Adrenal gland (tissue), 5 donors: ENCODE measurements around the gene ZBTB46.

ENCODE experiments used
- POLR2A ChIP-seq, 2 donors: fragments of 450-650 bp; IDR thresholded peaks; one replicate each; pipeline ENCODE4 v1.6.1; 2017; ENCODE audit warnings: antibody characterized with exemption in 2 of 2, mild to moderate bottlenecking in 2 of 2, moderate library complexity in 1 of 2
- TF ChIP-seq, protein P1 (sequence below), 6 experiments: fragments of 450-650 bp in 4 of 6; fragments of 200-600 bp in 2 of 6; sonication (generic) in 1 of 6; IDR thresholded peaks; 1 replicate in 5 of 6; 2 replicates in 1 of 6; pipeline versions ENCODE4 v1.5.1 to v1.8.0; 2016 to 2021; ENCODE audit warnings: antibody characterized with exemption in 6 of 6, mild to moderate bottlenecking in 2 of 6, moderate library complexity in 1 of 6
- donor health status: DM: no; HTN: no; CAD: no.

DNA sequence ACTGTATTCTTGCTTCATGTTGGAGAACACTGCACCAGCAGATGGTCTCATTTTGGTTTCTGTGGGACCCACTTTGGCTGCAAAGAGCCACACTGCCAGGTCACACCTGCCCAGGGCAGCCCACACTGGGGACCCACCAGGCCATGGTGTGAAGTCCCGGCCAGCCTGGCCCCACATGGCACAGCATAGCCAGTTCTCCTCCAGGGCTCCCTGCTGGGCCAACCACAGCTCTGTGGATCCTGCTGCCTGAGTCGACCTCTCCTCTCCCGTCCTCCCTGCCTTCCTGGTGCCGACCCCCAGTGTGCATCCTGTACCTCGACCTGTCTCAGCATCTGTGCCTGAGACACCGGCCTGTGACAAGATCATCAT, 126.3 kb downstream of the ZBTB46 start:
- TF ChIP-seq, protein P1, sequence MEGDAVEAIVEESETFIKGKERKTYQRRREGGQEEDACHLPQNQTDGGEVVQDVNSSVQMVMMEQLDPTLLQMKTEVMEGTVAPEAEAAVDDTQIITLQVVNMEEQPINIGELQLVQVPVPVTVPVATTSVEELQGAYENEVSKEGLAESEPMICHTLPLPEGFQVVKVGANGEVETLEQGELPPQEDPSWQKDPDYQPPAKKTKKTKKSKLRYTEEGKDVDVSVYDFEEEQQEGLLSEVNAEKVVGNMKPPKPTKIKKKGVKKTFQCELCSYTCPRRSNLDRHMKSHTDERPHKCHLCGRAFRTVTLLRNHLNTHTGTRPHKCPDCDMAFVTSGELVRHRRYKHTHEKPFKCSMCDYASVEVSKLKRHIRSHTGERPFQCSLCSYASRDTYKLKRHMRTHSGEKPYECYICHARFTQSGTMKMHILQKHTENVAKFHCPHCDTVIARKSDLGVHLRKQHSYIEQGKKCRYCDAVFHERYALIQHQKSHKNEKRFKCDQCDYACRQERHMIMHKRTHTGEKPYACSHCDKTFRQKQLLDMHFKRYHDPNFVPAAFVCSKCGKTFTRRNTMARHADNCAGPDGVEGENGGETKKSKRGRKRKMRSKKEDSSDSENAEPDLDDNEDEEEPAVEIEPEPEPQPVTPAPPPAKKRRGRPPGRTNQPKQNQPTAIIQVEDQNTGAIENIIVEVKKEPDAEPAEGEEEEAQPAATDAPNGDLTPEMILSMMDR (IDR thresholded peaks at IDR 0.05) = no peak
- TF ChIP-seq POLR2A (IDR thresholded peaks at IDR 0.05) = no peak
